GM19240 (cell line): ENCODE measurements around the gene PNMT.
"Not testable (repeated sequence)": the region's sequence is repeated elsewhere in the genome, so short reads cannot be mapped to it uniquely, and the experiment has no call there.

ENCODE experiments used
- DNase-seq: peaks from one replicate; pipeline ENCODE4 v3.0.0; 2011; ENCODE audit warnings: low spot score; ENCODE audit not compliant: insufficient read length

PNMT gene

GRCh38 chr17:39709319-39709997 lies 41.2 kb downstream of the PNMT start:
- no peak for DNase-seq

GRCh38 chr17:39709998-39710964 lies 42.0 kb downstream of the PNMT start:
- no peak for DNase-seq

GRCh38 chr17:39711071-39711470 lies 42.8 kb downstream of the PNMT start:
- not testable (repeated sequence) for DNase-seq

GRCh38 chr17:39711851-39712250 lies 43.6 kb downstream of the PNMT start:
- DNase-seq = no peak

GRCh38 chr17:39714234-39714633 lies 46.0 kb downstream of the PNMT start:
- no peak for DNase-seq

- DNase-seq = no peak
These were observed 47.3 kb downstream of the PNMT start for GRCh38 chr17:39715375-39716072.

GRCh38 chr17:39716073-39716818 lies 48.0 kb downstream of the PNMT start:
- no peak for DNase-seq

- no peak for DNase-seq
These were observed 48.8 kb downstream of the PNMT start for GRCh38 chr17:39716879-39717536.

GRCh38 chr17:39717660-39718059 lies 49.4 kb downstream of the PNMT start:
- no peak for DNase-seq

GRCh38 chr17:39719563-39720355 lies 51.5 kb downstream of the PNMT start:
- no peak for DNase-seq
